GM21825 (cell line): ENCODE data around the gene CREB3L2.
"Not testable (repeated sequence)": the region's sequence is repeated elsewhere in the genome, so short reads cannot be mapped to it uniquely, and the experiment has no call there.

Experiments used
- ATAC-seq: cut with Tn5 transposase; IDR thresholded peaks from one replicate; pipeline ENCODE4 v1.9.1; 2021; ENCODE audit warnings: mild to moderate bottlenecking, moderate library complexity; ENCODE audit not compliant: unreplicated experiment

CREB3L2 gene

DNA sequence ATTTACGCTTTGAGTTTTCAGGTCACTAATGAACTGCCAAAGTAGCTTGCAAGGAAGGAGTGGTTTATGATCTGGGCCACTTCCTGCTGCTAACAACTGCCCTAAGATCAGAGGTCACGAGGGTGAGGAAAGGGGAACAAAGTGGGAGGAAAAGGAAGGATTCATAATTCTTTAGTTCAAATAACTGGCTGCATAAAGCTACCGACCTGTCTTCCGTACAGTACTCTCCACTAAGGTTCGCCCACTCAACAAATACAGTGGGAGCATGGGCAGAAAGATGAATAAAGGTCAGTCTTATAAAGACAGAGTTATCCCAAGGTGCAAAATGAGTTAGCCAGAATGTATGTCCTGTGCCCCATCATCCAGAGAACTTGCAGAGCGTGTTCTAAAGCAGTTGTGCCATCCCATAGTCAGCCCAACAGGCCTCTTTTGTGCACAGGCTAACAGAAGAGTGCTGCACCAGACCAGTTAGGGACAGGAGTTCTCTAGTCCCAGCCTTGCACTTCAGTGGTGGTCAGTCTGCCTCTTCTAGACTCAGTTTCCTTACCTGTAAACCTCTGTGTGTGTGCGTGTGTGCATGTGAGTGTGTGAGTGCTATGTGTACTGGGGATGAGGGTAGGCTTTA, 65.9 kb downstream of the CREB3L2 start:
- peak; percentile 46 for ATAC-seq

DNA sequence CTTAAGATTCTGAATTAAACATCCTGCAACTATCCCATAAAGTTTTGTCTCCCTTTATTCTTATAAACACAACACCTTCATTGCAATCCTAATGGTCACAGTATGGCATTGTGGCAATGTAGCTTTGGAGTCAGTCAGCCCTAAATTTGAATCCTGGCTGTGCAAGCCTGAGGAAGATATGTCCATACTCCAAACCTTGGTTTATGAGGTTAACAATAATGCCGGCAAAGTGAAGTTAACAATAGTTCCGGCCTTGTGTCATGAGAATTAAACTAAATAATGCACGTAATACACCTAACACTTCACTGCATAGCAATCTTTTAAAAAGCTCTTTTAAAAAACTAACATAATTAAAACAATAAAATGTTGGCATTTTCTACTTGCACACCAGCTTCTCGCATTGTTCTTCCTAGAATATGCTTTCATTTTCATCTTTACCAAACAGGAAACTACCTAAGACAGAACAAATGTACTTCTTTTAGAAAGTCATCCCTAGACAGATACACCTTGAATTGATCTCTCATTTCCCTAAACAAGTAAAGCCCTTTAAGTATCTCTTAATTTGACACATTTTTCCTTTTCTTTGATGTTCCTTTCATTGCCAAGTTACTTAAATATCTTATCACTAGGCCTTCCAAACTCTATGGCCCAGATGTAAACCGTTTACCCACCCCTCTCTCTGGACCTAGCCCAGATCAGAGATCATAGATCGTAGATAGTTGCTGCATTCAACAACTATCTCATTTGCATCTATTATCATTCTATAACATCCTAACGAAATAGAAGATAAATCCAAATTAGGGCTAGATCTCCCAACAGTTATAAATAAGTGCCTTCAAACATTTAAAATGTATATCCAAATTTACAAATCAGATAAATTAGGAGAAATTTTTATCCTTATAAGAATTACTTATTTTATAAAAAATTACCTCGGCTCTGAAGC, 66.7 kb downstream of the CREB3L2 start:
- ATAC-seq: peak; percentile 84

DNA sequence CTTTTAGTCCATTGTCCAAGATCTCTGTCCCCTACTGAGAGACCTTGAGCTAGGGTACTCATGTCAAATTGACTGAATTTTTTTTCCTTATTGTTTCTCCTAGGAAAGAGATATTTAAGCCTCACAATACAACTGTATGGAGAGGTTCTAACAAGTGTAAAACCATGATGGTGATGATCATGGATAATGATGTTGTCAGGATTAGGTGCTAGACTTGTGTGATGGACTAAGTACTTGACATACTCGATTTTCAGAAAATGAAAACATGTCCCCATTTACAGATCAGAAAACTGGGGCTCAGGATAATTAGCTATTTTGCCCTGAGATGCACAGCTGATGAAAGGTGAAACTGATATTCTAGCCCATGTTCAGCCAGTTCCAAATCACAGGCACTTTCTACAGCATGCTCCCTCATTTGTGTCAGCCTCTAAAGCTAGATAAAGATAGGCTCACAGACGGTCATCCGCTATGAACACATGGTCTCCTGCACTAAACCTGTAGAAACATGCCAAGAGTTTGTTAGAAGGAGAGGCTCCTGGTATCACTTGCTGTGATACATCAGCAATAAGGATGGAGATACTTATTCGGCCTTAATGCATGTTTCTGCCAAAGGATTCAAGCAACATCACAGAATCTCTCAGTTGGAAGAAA, 67.6 kb downstream of the CREB3L2 start:
- ATAC-seq: no peak

DNA sequence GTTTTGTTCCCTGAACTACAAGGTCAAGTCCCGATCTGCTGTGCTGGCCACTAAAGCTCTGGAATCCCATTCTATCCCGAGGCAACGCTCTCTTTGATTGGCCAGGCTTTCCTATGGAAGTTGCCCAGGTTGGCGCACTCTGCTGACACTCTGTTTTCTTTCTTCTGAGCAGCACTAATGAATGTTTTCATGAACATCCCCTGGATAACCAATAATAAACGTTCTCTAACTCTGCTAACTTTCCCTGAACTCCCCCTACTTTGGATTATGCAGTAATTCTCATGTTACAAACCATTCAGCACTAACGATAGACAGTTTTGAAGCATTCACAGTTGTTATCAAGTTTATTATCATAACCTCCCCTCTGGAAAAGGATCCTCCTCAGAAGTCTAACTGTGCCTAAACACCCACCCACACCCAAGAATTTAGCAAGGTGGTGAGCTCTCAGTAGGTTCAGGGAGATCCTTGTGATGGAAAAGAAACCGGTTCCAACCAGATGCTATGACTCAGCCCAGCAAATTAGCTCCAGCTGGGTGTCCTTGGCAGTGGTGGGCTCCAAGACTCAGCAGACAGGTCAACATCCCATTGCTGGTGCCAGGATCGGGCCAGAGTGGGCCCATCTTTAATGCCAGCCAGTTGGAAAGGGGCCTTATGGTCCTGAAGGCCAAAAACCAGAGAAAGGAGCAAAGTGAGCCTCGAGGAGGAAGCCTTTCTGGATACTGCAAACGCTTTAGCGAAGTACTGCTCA, 68.4 kb downstream of the CREB3L2 start:
- ATAC-seq: no peak

DNA sequence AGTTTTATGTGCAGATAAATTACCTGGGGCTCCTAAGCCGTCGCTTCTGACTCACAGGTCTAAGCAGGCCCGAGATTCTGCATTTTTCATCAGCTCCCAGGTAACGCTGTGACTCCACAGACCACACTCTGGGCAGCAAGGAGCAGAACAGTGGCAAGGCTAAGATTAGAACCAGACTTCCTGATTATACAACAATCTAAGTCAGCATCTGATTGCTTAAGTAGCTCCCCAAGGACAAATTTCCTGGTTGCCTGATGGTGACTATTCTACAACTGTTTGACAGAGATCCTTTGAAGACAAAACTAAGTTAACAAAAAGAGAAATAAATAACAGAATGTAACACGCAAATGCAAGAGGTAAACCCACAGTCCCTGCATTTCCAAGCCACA, 69.0 kb downstream of the CREB3L2 start:
- no peak for ATAC-seq

DNA sequence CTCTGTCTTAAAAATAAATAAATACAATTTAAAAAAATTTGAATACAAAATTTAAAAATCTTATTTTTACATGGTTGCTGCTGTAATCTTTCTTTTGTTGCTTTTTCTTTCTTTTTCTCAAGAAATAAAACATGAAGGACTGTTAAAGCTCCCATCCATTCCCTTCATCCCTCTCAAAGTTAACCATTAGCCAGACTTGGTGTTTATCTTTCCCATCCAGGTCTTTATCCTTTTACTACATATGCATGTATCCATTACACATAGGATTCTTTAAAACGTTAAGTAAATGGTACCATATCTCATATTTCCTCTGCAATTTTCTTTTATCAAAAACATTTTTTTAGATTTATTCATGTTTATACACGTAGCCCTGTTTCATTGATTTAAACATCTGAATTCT, 70.1 kb downstream of the CREB3L2 start:
- ATAC-seq: no peak

DNA sequence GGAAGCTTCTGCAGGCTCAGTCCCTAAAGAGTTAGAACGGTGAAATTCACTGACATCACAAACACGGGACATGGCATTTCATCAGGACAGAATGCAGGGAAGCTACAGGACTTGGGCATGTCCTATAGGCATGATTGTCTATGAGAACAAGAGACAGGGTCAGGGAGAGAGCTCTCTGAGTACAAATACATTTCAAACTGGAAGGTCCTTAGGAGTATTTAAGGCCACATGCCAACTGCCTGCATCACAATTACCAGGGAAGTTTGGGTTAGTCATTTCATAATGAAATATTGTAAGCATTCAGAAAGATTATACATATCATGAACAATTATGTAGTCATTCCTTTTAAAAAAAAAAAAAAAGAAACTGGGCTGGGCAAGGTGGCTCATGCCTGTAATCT, 71.3 kb downstream of the CREB3L2 start:
- no peak for ATAC-seq

DNA sequence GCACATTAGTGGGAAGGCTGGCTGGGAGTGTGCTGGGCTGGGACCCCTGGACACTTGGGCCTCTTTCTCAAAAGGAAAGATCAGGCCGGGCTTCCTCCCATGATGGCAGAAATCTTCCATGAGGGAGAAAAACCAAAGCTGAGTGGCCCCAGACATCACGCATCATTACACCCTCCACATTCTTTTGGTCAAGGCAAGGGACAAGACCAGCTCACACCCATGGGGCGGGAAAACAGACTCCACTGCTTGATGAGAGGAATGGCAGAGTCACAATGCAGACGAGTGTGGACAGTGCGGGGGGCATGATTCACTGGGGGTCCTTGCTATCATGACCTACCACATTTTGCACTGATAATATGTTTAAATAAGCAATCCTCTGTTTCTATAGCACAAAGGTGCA, 73.3 kb downstream of the CREB3L2 start:
- ATAC-seq: no peak

DNA sequence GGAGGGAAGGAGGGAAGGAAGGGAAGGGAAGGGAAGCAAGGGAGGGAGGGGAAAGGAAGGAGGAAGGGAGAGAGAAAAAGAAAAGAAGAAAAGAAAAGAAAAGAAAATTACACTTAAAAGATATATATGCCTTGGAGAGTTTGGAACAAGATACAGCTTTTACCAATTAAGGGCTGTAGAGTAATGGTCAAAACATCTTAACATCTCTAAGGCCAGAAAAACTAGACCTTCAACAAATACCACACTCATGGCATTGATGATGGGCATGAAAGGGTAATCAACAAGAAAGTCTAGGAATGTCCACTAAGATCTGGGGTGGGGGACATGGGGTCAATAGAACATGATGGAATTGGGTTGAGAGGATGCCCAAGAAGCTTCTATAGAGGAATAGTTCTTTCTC, 74.5 kb downstream of the CREB3L2 start:
- ATAC-seq: no peak

DNA sequence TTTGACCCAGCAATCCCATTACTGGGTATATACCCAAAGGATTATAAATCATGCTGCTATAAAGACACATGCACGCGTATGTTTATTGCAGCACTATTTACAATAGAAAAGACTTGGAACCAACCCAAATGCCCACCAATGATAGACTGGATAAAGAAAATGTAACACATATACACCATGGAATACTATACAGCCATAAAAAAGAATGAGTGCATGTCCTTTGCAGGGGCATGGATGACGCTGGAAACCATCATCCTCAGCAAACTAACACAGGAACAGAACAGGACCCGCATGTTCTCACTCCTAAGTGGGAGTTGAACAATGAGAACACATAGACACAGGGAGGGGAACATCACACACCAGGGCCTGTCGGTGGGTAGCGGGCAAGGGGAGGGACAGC, 75.7 kb downstream of the CREB3L2 start:
- not testable (repeated sequence) for ATAC-seq

DNA sequence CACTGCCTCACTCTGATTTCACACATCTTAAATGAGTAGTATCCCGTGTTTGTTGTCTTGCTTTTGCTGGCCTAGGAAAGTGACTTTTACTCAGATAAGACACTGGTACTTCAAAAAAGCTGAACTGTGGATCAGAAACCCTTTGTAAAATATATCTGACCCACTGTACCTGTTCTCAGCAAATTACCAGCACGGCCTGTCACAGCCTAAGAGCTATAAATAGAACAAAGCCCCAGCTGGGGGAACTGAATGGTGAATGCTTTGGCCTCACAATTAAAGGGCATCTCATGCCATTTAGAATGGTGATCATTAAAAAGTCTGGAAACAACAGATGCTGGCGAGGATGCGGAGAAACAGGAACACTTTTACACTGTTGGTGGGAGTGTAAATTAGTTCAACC, 76.1 kb downstream of the CREB3L2 start:
- no peak for ATAC-seq

DNA sequence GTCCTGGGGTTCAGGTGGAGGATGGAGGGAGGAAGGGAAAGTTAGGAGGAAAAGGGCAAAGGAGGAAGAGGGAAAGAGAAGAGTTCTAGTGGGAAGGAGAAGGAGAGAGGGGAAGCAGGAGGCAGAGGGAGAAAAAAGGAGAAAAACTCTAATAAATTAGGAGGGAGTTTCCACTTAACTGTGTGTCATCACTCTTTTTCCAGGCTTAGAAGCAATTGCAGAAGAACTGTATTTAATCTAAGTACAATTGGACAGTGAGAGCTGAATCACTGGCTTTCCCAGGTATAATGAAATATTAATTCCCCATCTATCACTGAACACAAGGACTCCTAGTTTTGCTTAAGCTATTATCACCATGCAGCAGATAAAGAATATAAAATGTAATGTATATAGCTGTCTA, 76.8 kb downstream of the CREB3L2 start:
- ATAC-seq: no peak

DNA sequence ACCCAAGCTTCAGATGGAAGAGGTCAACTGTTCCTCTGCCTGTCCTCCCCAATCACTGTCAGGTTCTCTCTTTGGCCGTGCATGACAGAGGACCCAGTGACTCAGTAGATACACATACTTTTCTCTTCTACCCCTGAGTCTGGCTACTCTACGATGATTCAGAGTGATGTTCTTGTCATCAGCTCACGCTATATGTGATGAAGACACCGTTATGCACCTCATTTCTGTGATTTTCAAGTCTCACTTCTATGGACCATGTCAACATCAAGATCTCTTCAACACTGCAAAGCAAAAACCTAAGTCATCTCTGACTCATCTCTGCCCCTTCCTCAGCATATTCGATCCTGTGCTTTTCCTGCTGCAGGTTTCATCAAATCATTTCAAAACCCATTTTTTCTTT, 78.5 kb downstream of the CREB3L2 start:
- no peak for ATAC-seq

DNA sequence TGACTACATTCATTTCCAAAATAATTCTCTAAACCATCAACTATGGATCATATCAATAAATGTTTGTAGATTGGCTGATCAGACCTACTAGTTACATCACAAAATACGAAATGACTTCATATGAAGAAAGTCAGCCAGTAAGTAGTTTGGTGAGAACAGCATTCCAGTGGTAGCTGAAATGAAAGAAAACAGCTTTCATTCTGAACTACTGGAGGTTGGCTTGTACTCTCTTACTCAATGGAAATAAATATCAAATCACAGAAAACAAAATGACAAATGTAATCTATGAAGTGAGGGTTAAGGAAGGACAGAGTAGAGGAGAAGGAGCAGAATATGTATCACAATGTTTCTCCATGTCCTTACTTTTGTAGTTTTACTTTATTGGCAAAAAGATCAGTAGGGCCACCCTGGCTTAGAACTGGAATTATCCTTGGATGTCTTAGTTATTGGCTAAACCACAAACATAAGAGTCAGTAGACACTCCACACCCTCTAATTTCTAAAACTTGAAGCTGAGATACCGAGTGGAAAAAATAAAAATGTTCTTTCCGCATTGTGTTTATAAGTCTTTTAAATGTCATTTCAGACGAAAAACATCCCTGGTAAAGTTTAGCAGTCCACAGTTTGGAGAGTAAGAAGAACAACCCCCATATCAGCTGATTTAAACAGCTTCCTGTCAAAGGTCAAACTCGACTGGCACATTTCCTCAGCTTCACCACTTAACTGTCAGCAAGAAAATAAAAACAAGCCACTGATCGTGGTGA, 81.1 kb downstream of the CREB3L2 start:
- no peak for ATAC-seq

DNA sequence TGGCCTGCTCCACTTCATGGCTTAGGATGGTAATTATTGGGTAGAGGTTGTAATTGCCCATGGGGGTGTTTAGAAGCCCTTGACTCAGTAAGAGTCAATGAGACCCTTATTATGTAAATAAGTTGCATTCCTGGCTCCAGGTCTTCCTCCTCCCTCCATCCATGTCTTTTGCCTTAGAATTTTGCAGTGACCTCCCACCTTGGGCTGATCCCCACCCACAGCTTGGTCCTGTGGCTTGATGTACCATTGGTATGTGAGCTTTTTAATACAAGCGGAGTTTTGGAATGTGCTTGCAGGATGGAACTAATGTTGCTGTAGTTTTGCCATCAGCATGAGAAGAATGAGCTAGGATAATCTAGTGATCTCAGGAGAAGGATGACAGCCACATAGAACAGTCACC, 81.9 kb downstream of the CREB3L2 start:
- ATAC-seq: no peak

DNA sequence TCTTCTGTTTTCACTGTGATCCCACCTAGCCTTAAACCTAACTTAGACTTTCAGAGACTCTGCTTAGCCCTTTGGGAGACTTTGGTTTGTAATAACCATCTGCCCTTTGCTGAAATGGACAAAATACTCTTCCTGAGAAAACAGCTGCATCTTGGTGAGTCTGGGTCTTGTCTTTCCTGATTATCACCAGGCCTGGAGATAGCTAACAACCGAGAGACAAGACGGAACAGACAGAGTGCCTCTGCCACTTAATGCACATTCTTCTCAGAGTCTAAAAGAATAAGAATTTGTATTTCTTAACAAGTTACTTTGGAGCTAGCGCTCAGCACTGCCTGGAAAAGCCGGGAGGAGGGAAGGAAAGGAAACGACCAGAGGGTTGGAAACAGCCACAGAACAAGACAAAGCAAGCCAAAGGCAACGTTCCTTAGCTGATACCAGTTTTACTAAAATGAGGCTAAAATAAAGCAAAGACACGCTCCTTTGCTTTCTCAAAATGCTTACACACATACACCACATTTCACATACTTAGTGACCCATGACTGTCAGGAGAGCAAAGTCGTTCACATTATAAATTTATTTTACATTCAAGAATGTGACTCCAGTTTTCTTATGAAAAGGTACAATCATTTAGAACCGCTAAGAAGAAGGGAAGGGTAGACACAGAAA, 84.8 kb downstream of the CREB3L2 start:
- ATAC-seq: no peak

DNA sequence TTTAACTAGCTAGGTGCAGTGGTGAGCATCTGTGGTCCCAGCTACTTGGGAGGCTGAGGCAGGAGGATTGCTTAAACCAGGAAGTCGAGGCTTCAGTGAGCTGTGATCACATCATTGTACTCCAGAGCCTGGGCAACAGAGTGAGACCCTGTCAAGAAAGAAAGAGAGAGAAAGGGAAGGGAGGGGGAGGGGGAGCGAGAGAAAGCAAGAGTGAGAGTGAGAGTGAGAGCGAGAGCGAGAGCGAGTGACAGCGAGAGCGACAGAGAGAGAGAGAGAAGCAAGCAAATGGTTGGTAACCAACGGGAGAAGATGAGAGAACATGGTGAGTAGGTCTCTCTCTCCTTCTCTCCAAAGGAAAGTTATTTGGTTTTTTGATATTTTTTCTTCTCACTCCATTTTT, 85.3 kb downstream of the CREB3L2 start:
- ATAC-seq: no peak

DNA sequence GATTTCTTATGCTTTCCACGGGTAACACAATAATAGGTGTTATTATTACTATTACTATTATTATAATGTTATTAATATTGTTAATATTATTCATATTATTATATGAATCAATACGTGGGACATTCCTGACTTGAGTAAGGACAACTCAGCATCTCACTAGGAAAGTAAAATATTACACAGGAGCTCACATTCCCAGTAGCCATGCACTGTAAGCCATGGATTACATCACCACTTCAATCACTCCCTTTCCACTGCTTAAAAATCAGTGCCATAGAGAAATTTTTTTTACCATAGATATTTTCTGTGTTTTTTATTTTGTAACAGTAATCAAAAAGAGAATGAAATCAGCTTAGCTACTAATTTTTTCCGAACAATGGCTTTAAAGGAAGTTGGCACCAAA, 86.6 kb downstream of the CREB3L2 start:
- no peak for ATAC-seq

DNA sequence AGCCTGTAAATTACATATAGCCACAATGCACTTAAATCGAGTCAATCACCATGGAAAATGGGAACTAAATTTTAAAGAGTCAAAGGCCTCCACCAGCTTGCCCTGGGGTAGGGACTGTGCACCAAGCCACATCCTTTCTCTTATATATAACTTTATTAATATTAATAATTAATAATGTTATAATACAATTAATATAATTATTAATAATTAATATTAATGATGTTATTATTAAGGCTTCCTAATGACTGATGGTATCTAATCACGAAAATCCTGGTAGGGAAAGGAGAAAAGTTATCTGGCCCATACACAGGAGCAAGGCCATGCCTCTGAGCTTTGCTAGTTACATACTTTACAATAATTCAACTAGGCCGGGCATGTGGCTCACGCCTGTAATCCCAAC, 87.9 kb downstream of the CREB3L2 start:
- no peak for ATAC-seq

DNA sequence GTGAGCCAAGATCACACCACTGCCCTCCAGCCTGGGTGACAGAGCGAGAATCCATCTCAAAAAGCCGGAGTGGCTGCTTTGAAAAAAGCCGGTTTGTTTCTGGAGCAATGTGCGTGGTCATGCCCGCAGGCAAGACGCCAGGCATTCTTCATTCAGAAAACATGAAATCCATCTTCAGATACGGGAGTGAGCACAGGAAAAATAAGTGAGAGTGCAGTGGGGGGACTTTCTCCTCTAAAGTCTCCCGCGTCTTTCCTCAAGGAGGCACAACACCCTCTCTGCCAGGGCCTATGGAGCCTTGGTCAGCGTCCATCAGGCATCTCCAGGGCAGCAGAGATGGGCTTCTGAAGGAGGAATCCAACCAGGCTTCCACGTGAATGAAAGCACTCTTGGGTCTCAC, 92.8 kb downstream of the CREB3L2 start:
- no peak for ATAC-seq
